Uterus (tissue), 4 donors: ENCODE data around the gene SLC6A6. TPM values are rescaled to one million over a fixed set of nuclear protein-coding genes. Genes with fewer than 3 reads are reported as not detected.

Experiments
- DNase-seq, 2 donors: peaks; one replicate each; pipeline ENCODE4 v3.0.0-alpha.2; 2019 to 2020
- H3K27ac ChIP-seq, 2 donors: fragments of 200-600 bp; sonication (generic); 1 replicate in 1 of 2; 2 replicates in 1 of 2; pipeline ENCODE4 v1.5.1; 2016 to 2018
- H3K27me3 ChIP-seq, 2 donors: fragments of 200-600 bp; sonication (generic); one replicate each; pipeline ENCODE4 v1.5.1; 2018 to 2019; ENCODE audit warnings: control low read depth in 1 of 2
- H3K36me3 ChIP-seq, 2 donors: fragments of 200-600 bp; sonication (generic); one replicate each; pipeline ENCODE4 v1.5.1; 2019; ENCODE audit warnings: control low read depth in 1 of 2
- H3K4me1 ChIP-seq, 2 donors: fragments of 200-600 bp; sonication (generic); one replicate each; pipeline ENCODE4 v1.5.1; 2018 to 2019; ENCODE audit warnings: control low read depth in 1 of 2
- H3K4me3 ChIP-seq, 2 donors: fragments of 200-600 bp; sonication (generic); 1 replicate in 1 of 2; 2 replicates in 1 of 2; pipeline ENCODE4 v1.5.1; 2018 to 2019; ENCODE audit warnings: mild to moderate bottlenecking in 1 of 2
- H3K9me3 ChIP-seq, 2 donors: fragments of 200-600 bp; sonication (generic); one replicate each; pipeline ENCODE4 v1.5.1; 2019; ENCODE audit warnings: control low read depth in 1 of 2
- CTCF ChIP-seq, 4 experiments: fragments of 200-600 bp in 2 of 4; fragments of 450-650 bp in 2 of 4; sonication (generic) in 2 of 4; IDR thresholded peaks; one replicate each; pipeline ENCODE4 v1.5.1; 2016 to 2019; ENCODE audit warnings: antibody characterized with exemption in 4 of 4, mild to moderate bottlenecking in 2 of 4, moderate library complexity in 1 of 4
- POLR2A ChIP-seq, 2 donors: fragments of 450-650 bp; IDR thresholded peaks; one replicate each; pipeline ENCODE4 v1.6.1; 2016; ENCODE audit warnings: antibody characterized with exemption in 2 of 2, mild to moderate bottlenecking in 1 of 2, moderate library complexity in 1 of 2
- intact Hi-C: fragments of 100-400 bp; cut with DNase I; formaldehyde crosslinking; loops from one replicate; pipeline ENCODE4 v1.15.1; 2023; ENCODE audit warnings: low total_unique reads
- total RNA-seq, 4 donors: library from RNA; depleted of rRNA in 3 of 4; stranded (reverse); fragments of >200 nt in 3 of 4; gene quantifications; one replicate each; pipeline versions ENCODE4 v1.1.0 to v1.2.4, GENCODE V29; 2014 to 2023
- donor health status: DM: yes; HTN: yes; CAD: no.

The SLC6A6 gene
- total RNA-seq, 4 donors from 2014 or later: 15.9 to 37.5 (median 18.0) TPM

- Histone ChIP-seq H3K4me1 (no peaks in the 10 kb centered on the region), H3K9me3 (no peaks in the 10 kb centered on the region), H3K27ac (no peak overlapping the region), H3K4me3 (no peak overlapping the region), H3K27me3 (no peaks in the 10 kb centered on the region), H3K36me3 (no peaks in the 10 kb centered on the region)
- intact Hi-C loops: no loop called here
- TF ChIP-seq POLR2A (IDR thresholded peaks at IDR 0.05): no peak
- no peak for TF ChIP-seq CTCF (IDR thresholded peaks at IDR 0.05)
- DNase-seq: no peak
Observed at GRCh38 chr3:14373753-14374376, 28.5 kb upstream of the SLC6A6 start.

- Histone ChIP-seq H3K4me3 (no peak overlapping the region), H3K4me1 (no peaks in the 10 kb centered on the region), H3K27ac (no peak overlapping the region), H3K9me3 (no peaks in the 10 kb centered on the region), H3K27me3 (no peaks in the 10 kb centered on the region), H3K36me3 (no peaks in the 10 kb centered on the region)
- intact Hi-C loops: no loop called here
- no peak for DNase-seq
- TF ChIP-seq POLR2A (IDR thresholded peaks at IDR 0.05) (no peak), CTCF (IDR thresholded peaks at IDR 0.05) (no peak)
Observed at GRCh38 chr3:14374444-14374883, 27.9 kb upstream of the SLC6A6 start.

- Histone ChIP-seq H3K4me1 (no peaks in the 10 kb centered on the region), H3K27ac (no peak overlapping the region), H3K27me3 (no peaks in the 10 kb centered on the region), H3K36me3 (no peaks in the 10 kb centered on the region), H3K9me3 (no peaks in the 10 kb centered on the region), H3K4me3 (no peak overlapping the region)
- DNase-seq: no peak
- TF ChIP-seq CTCF (IDR thresholded peaks at IDR 0.05) (no peak), POLR2A (IDR thresholded peaks at IDR 0.05) (no peak)
- intact Hi-C loops: no loop called here
Observed at GRCh38 chr3:14375192-14375591, 27.2 kb upstream of the SLC6A6 start.

DNA sequence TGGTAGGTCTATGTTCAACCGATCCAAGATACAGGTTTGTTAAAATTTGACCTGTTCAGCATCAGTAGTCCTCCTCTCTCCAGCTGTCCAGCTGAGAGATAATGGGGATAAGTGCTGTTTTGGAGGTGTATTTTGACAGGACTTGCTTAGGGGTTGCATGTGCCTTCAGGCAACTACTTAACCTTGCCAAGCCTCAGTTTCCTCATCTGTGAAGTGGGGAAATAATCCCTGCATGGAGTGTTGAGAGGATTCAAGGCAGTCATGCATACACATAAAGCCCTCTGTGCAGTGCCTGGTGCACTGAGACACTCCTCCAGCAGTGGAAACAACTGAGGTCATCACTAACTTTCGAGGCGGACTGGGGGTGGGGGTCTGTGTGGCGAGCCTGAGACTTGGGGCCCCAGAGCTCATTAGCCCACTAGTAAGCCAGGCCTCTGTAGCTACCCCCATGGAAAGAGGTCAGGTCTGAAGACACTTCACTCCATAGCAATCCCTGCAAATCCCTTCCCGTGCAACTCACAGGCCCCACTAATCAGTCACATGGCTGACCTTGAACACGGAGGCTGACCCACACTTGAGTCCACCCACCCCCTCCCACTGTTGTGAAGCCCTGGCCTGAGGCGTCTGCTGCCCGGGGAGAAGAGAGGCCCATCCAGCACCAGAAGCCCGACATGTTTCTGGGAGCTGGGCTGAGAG lies 25.9 kb upstream of the SLC6A6 start:
- Histone ChIP-seq H3K36me3 (no peaks in the 10 kb centered on the region), H3K4me1 (no peaks in the 10 kb centered on the region), H3K27me3 (no peaks in the 10 kb centered on the region), H3K27ac (no peak overlapping the region), H3K9me3 (no peaks in the 10 kb centered on the region), H3K4me3 (no peak overlapping the region)
- intact Hi-C loops: no loop called here
- TF ChIP-seq POLR2A (IDR thresholded peaks at IDR 0.05) (no peak), CTCF (IDR thresholded peaks at IDR 0.05) (no peak)
- no peak for DNase-seq

DNA sequence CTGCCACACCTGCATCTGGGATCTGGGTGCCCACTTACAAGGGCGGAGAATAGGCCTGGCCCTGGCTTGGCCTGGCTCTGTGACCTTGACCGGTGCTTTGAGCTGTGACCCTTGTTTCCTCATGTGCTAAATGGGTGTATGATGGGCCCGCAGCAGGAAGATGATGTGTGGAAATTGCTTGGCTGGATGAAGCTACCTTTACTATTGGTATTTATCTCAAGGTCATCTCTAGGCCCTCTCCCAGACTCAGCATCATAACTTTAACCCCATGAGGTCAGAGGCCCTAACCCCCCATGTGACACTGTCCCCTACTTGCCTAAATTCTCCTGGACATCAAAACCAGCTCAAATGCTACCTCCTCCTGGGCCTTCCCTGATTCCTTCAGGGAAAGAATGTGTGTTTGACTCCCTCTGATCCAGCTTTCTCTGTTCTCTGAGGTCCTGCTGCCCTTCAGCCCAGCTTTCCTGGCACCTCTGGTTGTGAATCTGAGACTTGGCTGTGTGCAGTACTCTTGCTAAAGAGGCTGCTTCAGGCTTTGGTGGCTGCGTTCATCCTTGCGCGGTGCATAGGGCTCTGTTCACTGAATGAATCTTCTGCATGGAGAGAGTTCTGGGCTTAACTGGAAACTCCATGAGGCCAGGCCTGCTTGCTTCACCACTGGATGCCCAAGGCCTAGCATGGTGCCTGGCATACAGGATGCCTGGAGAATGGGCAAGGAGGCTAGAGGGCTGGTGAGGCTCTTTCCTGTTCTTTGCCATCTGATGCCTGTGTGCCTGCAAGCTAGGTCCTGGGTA lies 25.2 kb upstream of the SLC6A6 start:
- no peaks in the 10 kb centered on the region for H3K9me3 ChIP-seq
- no peaks in the 10 kb centered on the region for H3K36me3 ChIP-seq
- DNase-seq: no peak
- intact Hi-C loops: no loop called here
- H3K4me3 ChIP-seq: no peak overlapping the region
- no peak overlapping the region for H3K27ac ChIP-seq
- no peak for TF ChIP-seq CTCF (IDR thresholded peaks at IDR 0.05)
- TF ChIP-seq POLR2A (IDR thresholded peaks at IDR 0.05): no peak
- H3K4me1 ChIP-seq: no peaks in the 10 kb centered on the region
- no peaks in the 10 kb centered on the region for H3K27me3 ChIP-seq
